ENCODE results near the gene IFRD1. TPM values are rescaled to one million over a fixed set of nuclear protein-coding genes. Genes with fewer than 3 reads are reported as not detected.
A peak's percentile ranks its signal among the peaks of the same experiment; 100 is the strongest.

IFRD1 gene
- total RNA-seq, 4 donors from 2014 or later = 85.2 to 116 (median 102) TPM

- 91 to 95% methylated on average over 4 of the region's 4 CpGs for WGBS, 2 donors
- Histone ChIP-seq H3K4me3 (no peak overlapping the region), H3K27me3 (no peaks in the 10 kb centered on the region), H3K36me3 (peaks cover 0 to 10% (median 0%) of the 10 kb centered on the region in 3 donors), H3K9me3 (no peaks in the 10 kb centered on the region), H3K4me1 (peaks cover 0 to 40% (median 9%) of the 10 kb centered on the region in 4 donors), H3K27ac (peak overlapping the region in 1 of 4 donors; percentile 85)
- TF ChIP-seq EP300 (IDR thresholded peaks at IDR 0.05) (no peak), POLR2A (IDR thresholded peaks at IDR 0.05) (no peak)
- TF ChIP-seq, protein P1, sequence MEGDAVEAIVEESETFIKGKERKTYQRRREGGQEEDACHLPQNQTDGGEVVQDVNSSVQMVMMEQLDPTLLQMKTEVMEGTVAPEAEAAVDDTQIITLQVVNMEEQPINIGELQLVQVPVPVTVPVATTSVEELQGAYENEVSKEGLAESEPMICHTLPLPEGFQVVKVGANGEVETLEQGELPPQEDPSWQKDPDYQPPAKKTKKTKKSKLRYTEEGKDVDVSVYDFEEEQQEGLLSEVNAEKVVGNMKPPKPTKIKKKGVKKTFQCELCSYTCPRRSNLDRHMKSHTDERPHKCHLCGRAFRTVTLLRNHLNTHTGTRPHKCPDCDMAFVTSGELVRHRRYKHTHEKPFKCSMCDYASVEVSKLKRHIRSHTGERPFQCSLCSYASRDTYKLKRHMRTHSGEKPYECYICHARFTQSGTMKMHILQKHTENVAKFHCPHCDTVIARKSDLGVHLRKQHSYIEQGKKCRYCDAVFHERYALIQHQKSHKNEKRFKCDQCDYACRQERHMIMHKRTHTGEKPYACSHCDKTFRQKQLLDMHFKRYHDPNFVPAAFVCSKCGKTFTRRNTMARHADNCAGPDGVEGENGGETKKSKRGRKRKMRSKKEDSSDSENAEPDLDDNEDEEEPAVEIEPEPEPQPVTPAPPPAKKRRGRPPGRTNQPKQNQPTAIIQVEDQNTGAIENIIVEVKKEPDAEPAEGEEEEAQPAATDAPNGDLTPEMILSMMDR (IDR thresholded peaks at IDR 0.05) = no peak
- no peak for DNase-seq (ENCODE audit: low spot score in 2 of 2)
Observed at GRCh38 chr7:112488264-112488552, 37.9 kb downstream of the IFRD1 start.

GRCh38 chr7:112492186-112492585 is 41.9 kb downstream of the IFRD1 start:
- TF ChIP-seq, protein P1 (IDR thresholded peaks at IDR 0.05) = no peak
- no peak for TF ChIP-seq POLR2A (IDR thresholded peaks at IDR 0.05)
- no peak for TF ChIP-seq EP300 (IDR thresholded peaks at IDR 0.05)
- Histone ChIP-seq H3K4me1 (peaks cover 0 to 23% (median 8%) of the 10 kb centered on the region in 4 donors), H3K27me3 (no peaks in the 10 kb centered on the region), H3K4me3 (no peak overlapping the region), H3K9me3 (no peaks in the 10 kb centered on the region), H3K36me3 (peaks cover 0 to 10% (median 0%) of the 10 kb centered on the region in 3 donors), H3K27ac (no peak overlapping the region)
- DNase-seq (ENCODE audit: low spot score in 2 of 2) = no peak
- WGBS, 2 donors = 88 to 93% methylated on average over 2 of the region's 2 CpGs

DNA sequence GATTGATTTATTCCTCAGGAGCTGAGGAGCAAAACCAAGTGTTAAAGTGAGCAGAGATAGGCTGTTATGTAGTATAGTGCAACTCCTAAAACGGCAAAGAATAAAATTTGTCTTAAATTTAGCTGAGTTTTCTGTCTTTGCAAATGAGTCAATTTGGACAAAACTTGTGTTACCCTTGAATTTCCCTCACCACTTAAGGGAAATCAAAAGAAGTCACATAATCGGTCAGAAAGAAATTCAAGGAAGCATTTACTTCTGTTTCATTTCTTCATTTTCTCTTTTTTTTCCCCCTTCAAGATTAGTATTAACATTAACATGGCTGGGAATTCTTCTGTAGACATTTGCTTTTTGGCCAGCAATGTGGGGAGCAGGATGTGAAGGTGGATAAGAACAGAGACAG is 44.4 kb downstream of the IFRD1 start:
- peak overlapping the region in 2 of 4 donors; percentile 61 to 78 for H3K27ac ChIP-seq
- no peaks in the 10 kb centered on the region for H3K9me3 ChIP-seq
- no peaks in the 10 kb centered on the region for H3K27me3 ChIP-seq
- no peak overlapping the region for H3K4me3 ChIP-seq
- peaks cover 0 to 15% (median 6%) of the 10 kb centered on the region in 4 donors for H3K4me1 ChIP-seq
- no peak for DNase-seq (ENCODE audit: low spot score in 2 of 2)
- peaks cover 0 to 7% (median 0%) of the 10 kb centered on the region in 3 donors for H3K36me3 ChIP-seq
- 85 to 87% methylated on average over 2 of the region's 2 CpGs for WGBS, 2 donors
- no peak for TF ChIP-seq POLR2A (IDR thresholded peaks at IDR 0.05)

DNA sequence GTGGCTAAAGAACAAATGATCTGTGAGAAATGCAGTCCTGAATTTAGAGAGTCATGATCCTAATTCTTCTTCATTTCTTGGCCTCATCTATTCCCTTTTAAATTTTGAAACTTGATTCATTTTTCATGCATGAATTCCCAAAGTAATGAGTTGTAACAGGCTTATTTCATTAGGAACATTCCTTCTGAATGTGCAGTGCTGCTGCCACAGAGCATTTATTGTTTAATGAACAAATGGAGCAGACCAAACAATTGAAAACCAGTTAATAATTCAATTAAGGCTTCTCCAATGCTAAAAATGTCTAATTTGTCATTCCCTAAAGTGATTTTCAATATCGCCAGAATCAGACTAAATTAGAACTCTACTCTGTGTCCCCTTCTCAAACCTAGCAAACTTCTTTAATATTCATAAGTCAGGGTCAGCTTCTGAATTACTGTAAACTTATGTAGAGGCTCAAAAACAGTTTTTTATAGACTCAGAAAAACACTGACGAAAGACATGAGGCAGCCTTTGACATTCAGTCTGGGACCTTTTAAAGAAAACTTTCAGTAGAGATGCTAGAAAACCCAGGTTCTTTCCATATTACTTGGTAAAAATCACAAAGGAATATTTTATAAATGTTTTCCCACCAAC is 45.0 kb downstream of the IFRD1 start:
- no peak for DNase-seq (ENCODE audit: low spot score in 2 of 2)
- Histone ChIP-seq H3K36me3 (peaks cover 0 to 1% (median 0%) of the 10 kb centered on the region in 3 donors), H3K9me3 (no peaks in the 10 kb centered on the region), H3K4me3 (no peak overlapping the region), H3K27me3 (no peaks in the 10 kb centered on the region), H3K27ac (peak overlapping the region in 3 of 4 donors; percentile 41 to 78 (median 61)), H3K4me1 (peaks cover 0 to 15% (median 6%) of the 10 kb centered on the region in 4 donors)
- TF ChIP-seq EP300 (IDR thresholded peaks at IDR 0.05) = no peak
- TF ChIP-seq, protein P1 (IDR thresholded peaks at IDR 0.05) = no peak
- TF ChIP-seq POLR2A (IDR thresholded peaks at IDR 0.05) = no peak
- WGBS, 2 donors = 40 to 43% methylated on average over 2 of the region's 2 CpGs

DNA sequence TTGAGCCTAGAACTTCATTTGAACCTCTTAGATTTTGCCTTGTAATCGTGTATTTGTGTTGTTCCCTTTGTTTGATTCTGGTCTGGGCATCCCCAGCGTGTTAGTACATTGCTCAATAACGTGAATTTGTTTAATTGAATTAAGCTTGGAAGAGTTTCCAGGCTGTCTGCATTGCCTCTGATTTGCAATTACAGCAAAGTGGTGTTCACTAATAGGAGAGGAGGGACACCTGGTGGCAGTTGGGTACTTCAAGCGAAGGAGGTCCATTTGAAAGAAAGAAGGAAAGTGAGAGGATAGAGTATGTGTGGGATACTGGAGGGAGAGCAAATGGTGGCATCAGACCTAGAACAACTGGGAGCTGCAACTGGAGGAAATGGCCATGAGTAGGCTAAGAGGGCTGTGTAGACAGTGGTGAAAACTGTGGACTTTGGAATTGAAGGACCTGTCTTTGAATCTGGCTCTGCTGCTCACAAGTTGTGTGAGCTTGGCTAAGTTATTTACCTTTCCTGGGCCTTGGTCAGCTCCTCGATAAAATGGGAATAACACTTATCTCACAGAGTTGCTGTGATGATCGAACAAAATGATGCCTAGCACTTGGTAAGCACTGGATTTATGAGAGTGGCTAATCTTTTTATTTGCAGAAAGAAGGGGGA is 45.7 kb downstream of the IFRD1 start:
- TF ChIP-seq, protein P1 (IDR thresholded peaks at IDR 0.05) = peak; percentile 23 to 74 (median 58)
- TF ChIP-seq EP300 (IDR thresholded peaks at IDR 0.05) (peak in 1 of 2 donors; percentile 67), POLR2A (IDR thresholded peaks at IDR 0.05) (no peak)
- no peak overlapping the region for H3K4me3 ChIP-seq
- peaks cover 0 to 15% (median 6%) of the 10 kb centered on the region in 4 donors for H3K4me1 ChIP-seq
- H3K9me3 ChIP-seq = no peaks in the 10 kb centered on the region
- no peaks in the 10 kb centered on the region for H3K36me3 ChIP-seq
- peak overlapping the region in 3 of 4 donors; percentile 41 to 78 (median 61) for H3K27ac ChIP-seq
- 47 to 52% methylated on average over 6 of the region's 6 CpGs for WGBS, 2 donors
- DNase-seq (ENCODE audit: low spot score in 2 of 2) = peak; percentile 28 to 68
- H3K27me3 ChIP-seq = no peaks in the 10 kb centered on the region
